Effector memory CD4-positive, alpha-beta T cell (primary cell): ENCODE data around the gene JMY.

Source experiments
- DNase-seq, 3 donors: peaks; one replicate each; pipeline ENCODE4 v3.0.0-alpha.2; 2020
- H3K27ac ChIP-seq: 2 replicates; pipeline ENCODE4 v1.7.0; 2013; ENCODE audit warnings: mild to moderate bottlenecking, low read length, moderate library complexity; ENCODE audit not compliant: insufficient read depth, poor library complexity, severe bottlenecking
- H3K27me3 ChIP-seq: replicated peaks from 2 replicates; pipeline ENCODE4 v1.7.0; 2013; ENCODE audit warnings: mild to moderate bottlenecking, low read length; ENCODE audit not compliant: insufficient read depth, control insufficient read depth, poor library complexity, severe bottlenecking
- H3K36me3 ChIP-seq: 2 replicates; pipeline ENCODE4 v1.7.0; 2013; ENCODE audit warnings: mild to moderate bottlenecking, low read length, moderate library complexity; ENCODE audit not compliant: control insufficient read depth, insufficient read depth
- H3K4me1 ChIP-seq: 2 replicates; pipeline ENCODE4 v1.7.0; 2013; ENCODE audit warnings: low read length, mild to moderate bottlenecking; ENCODE audit not compliant: control insufficient read depth, insufficient read depth, poor library complexity, severe bottlenecking
- H3K4me3 ChIP-seq: 2 replicates; pipeline ENCODE4 v1.7.0; 2013; ENCODE audit warnings: low read length, low read depth, mild to moderate bottlenecking; ENCODE audit not compliant: insufficient read depth, poor library complexity, severe bottlenecking
- H3K9me3 ChIP-seq: 2 replicates; pipeline ENCODE4 v1.7.0; 2013; ENCODE audit warnings: mild to moderate bottlenecking, low read length, moderate library complexity; ENCODE audit not compliant: control insufficient read depth

The JMY gene

DNA sequence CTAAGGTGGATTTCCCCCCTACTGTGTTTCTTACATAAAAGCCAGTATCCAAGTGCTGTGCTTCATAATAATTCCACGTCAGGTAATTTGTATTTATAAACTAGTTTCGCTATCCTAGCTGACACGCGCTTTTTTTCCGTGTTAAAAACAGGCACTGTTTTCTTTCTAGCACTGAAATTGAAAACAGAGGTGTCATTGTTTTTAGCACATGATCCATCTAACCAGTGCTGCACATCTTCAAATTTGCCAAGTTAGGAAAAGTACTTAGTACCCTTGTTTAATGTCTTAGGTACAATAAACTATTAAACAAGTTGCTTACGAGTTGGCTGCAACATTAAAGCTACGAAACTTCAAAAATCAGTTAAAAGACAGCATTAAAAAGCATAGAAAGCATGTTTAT, 49.9 kb downstream of the JMY start:
- DNase-seq = no peak
- Histone ChIP-seq H3K4me3 (no peak overlapping the region), H3K9me3 (no peaks in the 10 kb centered on the region), H3K27me3 (no peaks in the 10 kb centered on the region), H3K4me1 (no peaks in the 10 kb centered on the region), H3K36me3 (peaks cover 8% of the 10 kb centered on the region), H3K27ac (no peak overlapping the region)

DNA sequence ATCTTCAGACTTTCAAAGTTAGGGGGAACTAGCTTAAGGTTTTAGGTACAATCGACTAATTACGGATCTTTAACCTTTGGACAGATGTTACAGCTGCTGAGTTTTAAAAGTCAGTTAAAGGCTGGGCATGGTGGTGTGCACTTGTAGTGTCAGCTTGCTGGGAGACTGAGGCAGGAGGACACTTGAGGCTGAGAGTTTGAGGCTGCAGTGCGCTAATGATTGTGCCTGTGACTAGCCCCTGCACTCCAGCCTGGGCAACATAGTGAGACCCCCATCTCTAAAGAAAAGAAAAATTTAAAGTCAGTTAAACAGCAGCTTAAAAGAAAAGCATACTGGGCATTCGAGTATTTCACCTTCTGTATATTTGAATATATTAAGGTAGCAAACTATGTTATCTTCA, 51.4 kb downstream of the JMY start:
- Histone ChIP-seq H3K4me3 (no peak overlapping the region), H3K27me3 (no peaks in the 10 kb centered on the region), H3K4me1 (no peaks in the 10 kb centered on the region), H3K9me3 (no peaks in the 10 kb centered on the region), H3K36me3 (peaks cover 11% of the 10 kb centered on the region), H3K27ac (no peak overlapping the region)
- DNase-seq = no peak

DNA sequence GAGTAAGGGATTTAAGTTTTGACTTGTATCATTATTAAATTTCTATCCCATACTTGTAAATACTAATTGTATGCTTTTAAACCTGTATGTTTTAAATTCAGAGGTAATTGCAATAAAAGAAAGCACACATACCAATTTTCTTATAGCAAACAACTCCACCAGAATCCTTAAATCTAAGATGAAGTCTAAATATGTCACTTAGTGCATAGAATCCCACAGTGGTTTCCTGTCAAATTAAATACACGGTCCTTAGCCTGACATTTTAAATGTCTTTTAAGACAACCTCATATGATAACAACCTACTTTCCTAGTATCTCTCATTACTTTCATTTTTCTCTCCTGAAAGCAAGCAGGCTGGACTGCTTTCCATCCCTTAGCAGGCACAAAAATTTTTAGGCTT, 52.0 kb downstream of the JMY start:
- no peaks in the 10 kb centered on the region for H3K4me1 ChIP-seq
- no peak for DNase-seq
- peaks cover 13% of the 10 kb centered on the region for H3K36me3 ChIP-seq
- no peak overlapping the region for H3K27ac ChIP-seq
- H3K27me3 ChIP-seq = no peaks in the 10 kb centered on the region
- H3K9me3 ChIP-seq = no peaks in the 10 kb centered on the region
- no peak overlapping the region for H3K4me3 ChIP-seq

DNA sequence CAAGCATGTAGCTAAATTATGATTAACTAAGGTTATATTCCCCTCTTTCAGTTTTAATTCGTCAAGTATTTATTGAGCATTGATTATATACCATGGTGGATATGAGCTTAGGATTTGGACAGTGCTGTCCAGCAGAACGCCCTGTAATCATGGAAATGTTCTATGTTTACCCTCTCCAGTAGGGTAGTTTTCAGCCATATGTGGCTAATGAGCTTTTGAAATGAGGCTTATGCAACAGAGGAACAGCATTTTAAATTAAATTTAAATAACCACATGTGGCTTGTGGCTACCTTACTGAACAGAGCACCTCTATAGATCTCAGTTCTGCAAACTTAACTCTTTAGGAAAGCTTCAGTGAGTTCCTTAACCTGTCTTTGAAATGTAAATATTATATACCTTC, 59.1 kb downstream of the JMY start:
- peaks cover 20% of the 10 kb centered on the region for H3K36me3 ChIP-seq

DNA sequence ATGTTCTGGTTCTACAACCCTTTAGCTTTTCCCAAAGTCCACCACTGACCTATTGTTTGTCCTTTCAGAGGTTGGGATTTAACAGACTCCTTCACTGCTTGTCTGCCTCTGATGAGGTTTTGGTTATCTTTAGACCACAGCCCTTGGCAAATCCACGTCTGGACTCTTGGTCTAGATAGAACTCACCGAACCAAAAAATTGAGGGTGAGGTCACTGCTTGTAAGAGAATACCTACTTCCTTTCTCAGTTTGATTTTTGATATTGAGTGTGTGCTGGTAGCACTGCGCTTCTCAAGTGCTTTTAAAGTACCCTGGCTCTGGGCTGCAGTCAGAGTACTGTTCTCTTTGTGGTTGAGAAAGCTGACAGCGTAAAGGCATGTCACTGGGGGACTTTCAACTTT, 61.7 kb downstream of the JMY start:
- no peaks in the 10 kb centered on the region for H3K27me3 ChIP-seq
- no peaks in the 10 kb centered on the region for H3K9me3 ChIP-seq
- no peak overlapping the region for H3K27ac ChIP-seq
- no peak for DNase-seq
- H3K36me3 ChIP-seq = peaks cover 30% of the 10 kb centered on the region
- no peaks in the 10 kb centered on the region for H3K4me1 ChIP-seq
- H3K4me3 ChIP-seq = no peak overlapping the region

More for the DNA sequence above, 59.1 kb downstream of the JMY start:
- H3K4me1 ChIP-seq = no peaks in the 10 kb centered on the region
- no peak overlapping the region for H3K4me3 ChIP-seq
- no peak overlapping the region for H3K27ac ChIP-seq
- H3K27me3 ChIP-seq = no peaks in the 10 kb centered on the region
- no peaks in the 10 kb centered on the region for H3K9me3 ChIP-seq
- no peak for DNase-seq

DNA sequence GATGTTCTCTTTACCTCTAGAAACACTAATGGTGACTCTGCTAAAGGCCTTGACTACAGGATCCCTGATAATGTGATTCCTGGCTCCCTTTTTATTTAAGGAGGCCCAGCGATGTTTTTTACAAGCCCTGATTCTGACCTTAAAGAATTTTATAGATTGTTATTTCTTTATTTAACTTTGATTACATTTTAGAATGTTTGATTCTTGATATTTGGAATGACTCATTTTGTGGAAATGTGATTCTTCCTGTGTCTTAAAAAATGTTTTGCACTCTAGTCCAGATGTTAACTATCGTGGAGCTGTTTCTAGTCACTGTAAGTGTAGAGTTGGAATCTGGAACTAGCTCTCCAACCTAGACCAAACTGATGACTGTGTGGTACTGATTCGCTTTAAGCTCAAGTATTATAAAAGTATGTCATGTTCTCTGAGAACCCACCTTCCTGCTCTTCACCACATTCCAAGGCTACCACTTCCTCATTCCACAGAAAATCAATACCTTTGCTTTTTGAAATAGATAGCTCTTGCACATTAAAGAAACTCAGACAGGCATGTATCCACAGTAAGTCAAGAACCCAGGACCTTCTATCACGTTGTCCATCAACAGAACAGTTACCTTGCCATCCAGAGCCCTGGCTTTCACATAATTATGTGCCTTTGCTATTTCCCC, 65.2 kb downstream of the JMY start:
- Histone ChIP-seq H3K4me1 (no peaks in the 10 kb centered on the region), H3K27me3 (no peaks in the 10 kb centered on the region), H3K27ac (no peak overlapping the region), H3K36me3 (peaks cover 30% of the 10 kb centered on the region), H3K4me3 (no peak overlapping the region), H3K9me3 (no peaks in the 10 kb centered on the region)
- DNase-seq = no peak

DNA sequence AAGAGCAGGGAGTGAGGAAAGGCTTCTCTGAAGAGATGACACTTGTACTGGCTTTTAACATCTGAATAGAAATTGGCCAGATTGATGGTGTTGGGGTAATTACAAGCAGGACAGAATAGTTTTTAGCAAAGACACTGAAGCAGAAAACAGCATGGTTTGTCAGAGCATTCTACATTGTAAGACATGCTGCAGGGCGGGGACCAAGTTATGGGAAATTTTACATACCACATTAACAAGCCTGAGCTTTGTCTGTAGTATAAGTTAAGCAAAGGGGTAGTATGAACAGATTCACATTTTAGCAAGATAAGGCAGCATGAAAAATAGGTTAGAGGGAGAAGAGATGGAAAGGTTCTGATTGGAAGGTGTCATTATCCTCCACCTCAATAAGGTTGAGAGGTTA, 66.5 kb downstream of the JMY start:
- no peak overlapping the region for H3K27ac ChIP-seq
- peaks cover 37% of the 10 kb centered on the region for H3K36me3 ChIP-seq
- no peaks in the 10 kb centered on the region for H3K4me1 ChIP-seq
- no peaks in the 10 kb centered on the region for H3K27me3 ChIP-seq
- no peaks in the 10 kb centered on the region for H3K9me3 ChIP-seq
- no peak overlapping the region for H3K4me3 ChIP-seq
- DNase-seq = no peak

DNA sequence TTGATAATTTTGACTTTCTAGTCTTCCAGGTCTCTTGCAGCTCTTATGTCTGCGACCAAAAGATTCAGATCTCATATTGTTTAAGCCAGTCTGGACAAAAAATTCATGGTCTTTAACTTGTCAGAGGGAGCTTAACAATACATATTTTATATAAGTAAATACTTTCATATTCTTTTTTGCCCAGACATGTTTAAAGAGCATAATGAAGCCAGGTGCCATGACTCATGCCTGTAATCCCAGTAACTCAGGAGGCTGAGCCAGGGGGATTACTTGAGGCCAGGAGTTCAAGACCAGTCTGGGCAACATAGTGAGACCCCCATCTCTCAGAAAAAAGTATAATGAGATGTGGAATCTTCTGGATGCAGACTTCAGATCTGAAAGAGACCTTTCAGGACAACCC, 69.8 kb downstream of the JMY start:
- H3K27me3 ChIP-seq = no peaks in the 10 kb centered on the region
- no peaks in the 10 kb centered on the region for H3K4me1 ChIP-seq
- H3K9me3 ChIP-seq = no peaks in the 10 kb centered on the region
- peaks cover 24% of the 10 kb centered on the region for H3K36me3 ChIP-seq
- H3K4me3 ChIP-seq = no peak overlapping the region
- no peak overlapping the region for H3K27ac ChIP-seq
- DNase-seq = no peak

DNA sequence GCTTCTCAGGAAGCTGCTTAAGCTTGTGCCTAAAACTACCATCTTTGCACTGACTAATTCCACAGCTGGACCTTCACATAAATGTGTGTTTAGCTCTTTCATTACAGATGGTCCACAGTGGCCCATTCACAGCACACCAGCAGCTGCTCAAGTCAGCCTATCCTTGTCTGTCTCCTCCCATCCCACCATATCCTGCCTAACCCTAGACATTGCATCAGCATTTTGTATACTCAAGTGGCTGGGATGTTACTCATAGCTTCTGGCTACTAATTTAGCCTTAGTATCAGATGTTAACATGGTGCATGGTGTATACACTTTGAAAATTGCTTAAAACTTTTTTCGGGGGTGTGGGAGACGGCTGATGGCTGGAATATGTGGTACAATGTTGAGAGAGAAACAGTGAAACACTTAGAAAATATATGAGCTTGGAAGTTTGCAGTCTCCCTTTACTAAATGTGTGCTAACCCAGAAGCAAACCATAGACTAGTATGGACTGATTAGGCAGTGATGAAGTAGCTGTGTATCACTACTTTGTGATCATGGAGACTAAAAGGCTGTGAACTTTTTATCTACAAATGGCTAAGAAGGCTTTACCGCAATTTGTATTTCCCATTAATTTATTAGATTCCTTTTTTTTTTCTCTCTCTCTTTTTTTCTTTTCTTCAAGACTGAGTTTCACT, 83.1 kb downstream of the JMY start:
- Histone ChIP-seq H3K36me3 (peaks cover 29% of the 10 kb centered on the region), H3K4me1 (no peaks in the 10 kb centered on the region), H3K27ac (no peak overlapping the region), H3K4me3 (no peak overlapping the region), H3K9me3 (no peaks in the 10 kb centered on the region), H3K27me3 (no peaks in the 10 kb centered on the region)
- DNase-seq = no peak

DNA sequence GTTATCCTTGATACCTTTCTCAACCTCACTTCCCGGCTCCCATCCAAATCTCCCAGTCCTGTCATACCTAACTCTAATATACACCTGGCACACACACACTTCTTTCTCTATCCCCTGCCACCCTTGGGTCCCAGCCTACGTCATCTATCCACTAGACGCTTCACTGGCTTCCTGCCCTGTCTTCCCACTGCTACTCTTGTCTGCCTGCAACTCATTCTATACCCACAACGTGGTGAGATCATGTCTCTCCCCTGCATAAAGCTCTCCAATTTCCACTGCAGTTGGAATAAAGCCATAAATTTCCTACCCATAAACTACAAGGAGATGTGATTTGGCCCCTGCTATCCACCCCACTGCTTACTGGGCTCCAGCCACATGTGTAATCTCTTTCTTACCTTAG, 93.5 kb downstream of the JMY start:
- H3K4me1 ChIP-seq = no peaks in the 10 kb centered on the region
- no peaks in the 10 kb centered on the region for H3K9me3 ChIP-seq
- no peak overlapping the region for H3K4me3 ChIP-seq
- no peak overlapping the region for H3K27ac ChIP-seq
- H3K27me3 ChIP-seq = no peaks in the 10 kb centered on the region
- DNase-seq = no peak
- H3K36me3 ChIP-seq = no peaks in the 10 kb centered on the region
